ENCODE data around the gene NELL1. TPM values are rescaled to one million over a fixed set of nuclear protein-coding genes. Genes with fewer than 3 reads are reported as not detected.

NELL1 gene
- total RNA-seq, 2 experiments from 2014 or later, result not detected

DNA sequence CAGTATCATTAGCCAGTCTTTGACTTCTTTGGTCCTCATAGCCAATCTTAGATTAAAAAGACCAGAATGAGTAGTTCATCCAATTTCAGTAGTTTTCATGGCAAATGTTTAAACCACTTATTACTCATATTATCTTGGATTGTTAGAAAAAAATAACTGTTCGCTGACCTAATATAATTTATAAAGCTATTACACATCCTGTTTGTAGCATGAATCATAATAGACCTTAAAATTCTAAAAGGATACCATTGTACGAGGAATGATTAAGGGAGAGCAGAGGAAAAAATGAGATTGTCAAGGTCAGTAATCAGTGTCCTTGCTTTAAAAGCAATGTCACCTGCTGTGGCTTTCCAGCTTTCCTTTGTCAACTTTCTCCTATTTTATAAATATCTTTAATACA lies 371.2 kb downstream of the NELL1 start:
- no peaks in the 10 kb centered on the region for H3K27me3 ChIP-seq (ENCODE audit: control insufficient read depth in 1 of 2, insufficient read depth in 2 of 2, low read length in 2 of 2)
- Mint-ChIP-seq H3K27me3 (no peaks in the 10 kb centered on the region), H3K9me3 (peaks cover 7% of the 10 kb centered on the region), H3K4me1 (ENCODE audit: low read depth) (no peaks in the 10 kb centered on the region), H3K4me3 (no peak overlapping the region), H3K27ac (no peak overlapping the region), H3K36me3 (ENCODE audit: low read depth) (no peaks in the 10 kb centered on the region)
- ATAC-seq (ENCODE audit: poor library complexity) (no peak), DNase-seq (no peak)
- no peak overlapping the region for H3K27ac ChIP-seq (ENCODE audit: low read depth in 1 of 2, low read length in 2 of 2)
- intact Hi-C loops (cut with DNase I, micrococcal nuclease), result no loop called here
- H3K4me1 ChIP-seq (ENCODE audit: insufficient read depth, low read length), result no peaks in the 10 kb centered on the region
- ChIA-PET POLR2A (no interaction called here), CTCF (no interaction called here)
- no peak overlapping the region for H3K4me3 ChIP-seq (ENCODE audit: low read length)
- TF ChIP-seq, protein P1, sequence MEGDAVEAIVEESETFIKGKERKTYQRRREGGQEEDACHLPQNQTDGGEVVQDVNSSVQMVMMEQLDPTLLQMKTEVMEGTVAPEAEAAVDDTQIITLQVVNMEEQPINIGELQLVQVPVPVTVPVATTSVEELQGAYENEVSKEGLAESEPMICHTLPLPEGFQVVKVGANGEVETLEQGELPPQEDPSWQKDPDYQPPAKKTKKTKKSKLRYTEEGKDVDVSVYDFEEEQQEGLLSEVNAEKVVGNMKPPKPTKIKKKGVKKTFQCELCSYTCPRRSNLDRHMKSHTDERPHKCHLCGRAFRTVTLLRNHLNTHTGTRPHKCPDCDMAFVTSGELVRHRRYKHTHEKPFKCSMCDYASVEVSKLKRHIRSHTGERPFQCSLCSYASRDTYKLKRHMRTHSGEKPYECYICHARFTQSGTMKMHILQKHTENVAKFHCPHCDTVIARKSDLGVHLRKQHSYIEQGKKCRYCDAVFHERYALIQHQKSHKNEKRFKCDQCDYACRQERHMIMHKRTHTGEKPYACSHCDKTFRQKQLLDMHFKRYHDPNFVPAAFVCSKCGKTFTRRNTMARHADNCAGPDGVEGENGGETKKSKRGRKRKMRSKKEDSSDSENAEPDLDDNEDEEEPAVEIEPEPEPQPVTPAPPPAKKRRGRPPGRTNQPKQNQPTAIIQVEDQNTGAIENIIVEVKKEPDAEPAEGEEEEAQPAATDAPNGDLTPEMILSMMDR (IDR thresholded peaks at IDR 0.05), result no peak
- peaks cover 0 to 3% of the 10 kb centered on the region in 2 experiments for H3K9me3 ChIP-seq (ENCODE audit: control insufficient read depth in 1 of 2, insufficient read depth in 1 of 2, low read length in 2 of 2)
- no peaks in the 10 kb centered on the region for H3K36me3 ChIP-seq (ENCODE audit: insufficient read depth, low read length)

DNA sequence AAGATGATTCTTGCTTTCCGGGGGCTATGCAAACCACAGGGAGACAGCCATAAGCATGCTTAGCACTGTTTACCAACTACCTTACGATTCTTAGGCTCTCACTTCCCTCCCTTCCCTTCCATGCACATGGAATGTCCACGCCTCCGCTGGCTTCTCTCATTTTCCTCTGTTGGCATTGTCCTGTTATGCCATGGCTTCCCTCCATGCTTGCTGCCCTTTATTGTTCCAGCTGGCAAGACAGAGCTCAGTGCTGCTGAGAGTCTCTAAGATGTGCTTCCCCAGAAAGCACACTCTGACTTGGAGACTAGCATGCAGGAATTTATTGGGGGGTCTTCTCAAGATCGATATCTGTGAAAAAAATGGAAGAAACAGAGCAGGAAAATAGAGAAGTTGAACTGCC lies 379.2 kb downstream of the NELL1 start:
- no peaks in the 10 kb centered on the region for H3K4me1 ChIP-seq (ENCODE audit: insufficient read depth, low read length)
- no peaks in the 10 kb centered on the region for H3K36me3 Mint-ChIP-seq (ENCODE audit: low read depth)
- no peaks in the 10 kb centered on the region for H3K36me3 ChIP-seq (ENCODE audit: insufficient read depth, low read length)
- no peak overlapping the region for H3K4me3 ChIP-seq (ENCODE audit: low read length)
- H3K27ac Mint-ChIP-seq, result no peak overlapping the region
- ChIA-PET CTCF (no interaction called here), POLR2A (no interaction called here)
- TF ChIP-seq, protein P1 (IDR thresholded peaks at IDR 0.05), result no peak
- H3K9me3 Mint-ChIP-seq, result no peaks in the 10 kb centered on the region
- ATAC-seq (ENCODE audit: poor library complexity) (no peak), DNase-seq (no peak)
- no peaks in the 10 kb centered on the region for H3K9me3 ChIP-seq (ENCODE audit: control insufficient read depth in 1 of 2, insufficient read depth in 1 of 2, low read length in 2 of 2)
- intact Hi-C loops (cut with DNase I, micrococcal nuclease), result no loop called here
- H3K4me1 Mint-ChIP-seq (ENCODE audit: low read depth), result no peaks in the 10 kb centered on the region
- H3K4me3 Mint-ChIP-seq, result no peak overlapping the region
- no peaks in the 10 kb centered on the region for H3K27me3 Mint-ChIP-seq
- H3K27me3 ChIP-seq (ENCODE audit: control insufficient read depth in 1 of 2, insufficient read depth in 2 of 2, low read length in 2 of 2), result no peaks in the 10 kb centered on the region
- no peak overlapping the region for H3K27ac ChIP-seq (ENCODE audit: low read depth in 1 of 2, low read length in 2 of 2)

DNA sequence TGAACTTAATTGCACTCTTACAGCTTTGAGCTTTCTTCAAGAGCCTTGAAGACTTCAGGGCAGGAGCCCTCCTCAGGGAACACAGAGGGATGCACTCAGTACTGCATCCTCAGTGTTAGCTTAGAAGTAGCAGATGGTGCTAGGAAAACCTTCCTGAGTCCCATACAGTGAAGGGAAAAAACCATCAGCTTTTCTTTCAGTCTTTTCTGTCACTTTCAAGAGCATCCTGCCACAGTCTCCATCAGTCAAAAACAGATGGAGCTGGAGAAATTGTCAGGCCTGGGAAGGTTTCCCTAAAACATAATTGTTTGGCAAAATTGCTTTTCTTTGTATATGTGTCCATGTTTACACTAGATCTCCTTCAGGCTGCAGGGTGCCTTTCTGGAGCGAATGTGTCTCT lies 384.1 kb downstream of the NELL1 start:
- DNase-seq (no peak), ATAC-seq (ENCODE audit: poor library complexity) (no peak)
- Mint-ChIP-seq H3K36me3 (ENCODE audit: low read depth) (no peaks in the 10 kb centered on the region), H3K4me1 (ENCODE audit: low read depth) (no peaks in the 10 kb centered on the region), H3K4me3 (no peak overlapping the region), H3K9me3 (no peaks in the 10 kb centered on the region), H3K27me3 (no peaks in the 10 kb centered on the region), H3K27ac (no peak overlapping the region)
- TF ChIP-seq, protein P1 (IDR thresholded peaks at IDR 0.05), result no peak
- no peaks in the 10 kb centered on the region for H3K9me3 ChIP-seq (ENCODE audit: control insufficient read depth in 1 of 2, insufficient read depth in 1 of 2, low read length in 2 of 2)
- CTCF ChIA-PET, result no interaction called here
- intact Hi-C loops (cut with DNase I, micrococcal nuclease), result no loop called here
- no peaks in the 10 kb centered on the region for H3K4me1 ChIP-seq (ENCODE audit: insufficient read depth, low read length)
- POLR2A ChIA-PET, result no interaction called here
- no peaks in the 10 kb centered on the region for H3K36me3 ChIP-seq (ENCODE audit: insufficient read depth, low read length)
- no peak overlapping the region for H3K27ac ChIP-seq (ENCODE audit: low read depth in 1 of 2, low read length in 2 of 2)
- no peaks in the 10 kb centered on the region for H3K27me3 ChIP-seq (ENCODE audit: control insufficient read depth in 1 of 2, insufficient read depth in 2 of 2, low read length in 2 of 2)
- H3K4me3 ChIP-seq (ENCODE audit: low read length), result no peak overlapping the region
